Retinal pigment epithelial cell (primary cell): ENCODE data around the gene MST1.
"Not testable (repeated sequence)": the region's sequence is repeated elsewhere in the genome, so short reads cannot be mapped to it uniquely, and the experiment has no call there.

ENCODE experiments used
- DNase-seq: peaks from one replicate; pipeline ENCODE4 v3.0.0-alpha.2; 2010; ENCODE audit warnings: low read depth
- H3K4me3 ChIP-seq: 2 replicates; pipeline ENCODE4 v1.5.1; 2011; ENCODE audit warnings: mild to moderate bottlenecking, low read length, control low read depth, moderate library complexity
- CTCF ChIP-seq: conservative IDR thresholded peaks from 2 replicates; pipeline ENCODE4 v1.5.1; 2011; ENCODE audit warnings: low read depth, low read length, control low read depth, inconsistent platforms

MST1 gene

DNA sequence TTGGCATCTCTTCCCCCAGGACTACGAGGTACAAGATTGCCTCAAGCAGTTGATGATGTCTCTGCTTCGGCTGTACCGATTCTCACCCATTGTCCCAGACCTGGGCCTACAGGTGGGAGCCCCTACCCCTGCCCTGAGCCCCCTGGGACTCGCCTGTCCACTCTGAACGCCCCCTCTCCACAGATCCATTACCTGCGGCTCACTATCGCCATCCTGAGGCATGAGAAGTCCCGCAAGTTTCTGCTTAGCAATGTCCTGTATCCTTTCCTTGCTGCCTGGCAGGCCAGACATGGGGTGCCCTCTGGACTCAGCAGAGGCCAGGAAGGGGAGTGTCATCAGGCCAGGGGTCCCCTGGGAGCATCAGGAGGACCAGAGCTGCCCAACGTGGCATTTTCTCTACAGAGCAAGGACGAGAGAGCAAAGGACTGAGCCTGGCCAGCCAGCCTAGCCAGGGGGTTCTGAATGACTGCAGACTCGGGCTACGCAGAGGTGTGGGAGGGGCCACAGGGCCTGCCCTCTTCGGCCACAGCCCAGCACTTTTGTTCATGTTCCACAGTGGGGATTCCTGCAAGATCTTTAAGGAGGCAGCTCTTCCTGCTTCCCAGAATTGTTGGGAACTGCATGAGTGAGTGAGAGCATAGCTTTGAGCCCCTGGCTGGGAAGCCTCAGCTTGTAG is 11.3 kb upstream of the MST1 start:
- DNase-seq: no peak
- no peak overlapping the region for H3K4me3 ChIP-seq
- peak; percentile 17 for TF ChIP-seq CTCF

GRCh38 chr3:49700014-49700413 is 10.7 kb upstream of the MST1 start:
- DNase-seq: no peak
- TF ChIP-seq CTCF: no peak

GRCh38 chr3:49699281-49699979 is 10.2 kb upstream of the MST1 start:
- DNase-seq: no peak

More at GRCh38 chr3:49700014-49700413, 10.7 kb upstream of the MST1 start:
- no peak overlapping the region for H3K4me3 ChIP-seq

GRCh38 chr3:49695350-49696015 is 6.2 kb upstream of the MST1 start:
- DNase-seq, H3K4me3 ChIP-seq: not testable (repeated sequence)

More at GRCh38 chr3:49699281-49699979, 10.2 kb upstream of the MST1 start:
- TF ChIP-seq CTCF: no peak
- no peak overlapping the region for H3K4me3 ChIP-seq

DNA sequence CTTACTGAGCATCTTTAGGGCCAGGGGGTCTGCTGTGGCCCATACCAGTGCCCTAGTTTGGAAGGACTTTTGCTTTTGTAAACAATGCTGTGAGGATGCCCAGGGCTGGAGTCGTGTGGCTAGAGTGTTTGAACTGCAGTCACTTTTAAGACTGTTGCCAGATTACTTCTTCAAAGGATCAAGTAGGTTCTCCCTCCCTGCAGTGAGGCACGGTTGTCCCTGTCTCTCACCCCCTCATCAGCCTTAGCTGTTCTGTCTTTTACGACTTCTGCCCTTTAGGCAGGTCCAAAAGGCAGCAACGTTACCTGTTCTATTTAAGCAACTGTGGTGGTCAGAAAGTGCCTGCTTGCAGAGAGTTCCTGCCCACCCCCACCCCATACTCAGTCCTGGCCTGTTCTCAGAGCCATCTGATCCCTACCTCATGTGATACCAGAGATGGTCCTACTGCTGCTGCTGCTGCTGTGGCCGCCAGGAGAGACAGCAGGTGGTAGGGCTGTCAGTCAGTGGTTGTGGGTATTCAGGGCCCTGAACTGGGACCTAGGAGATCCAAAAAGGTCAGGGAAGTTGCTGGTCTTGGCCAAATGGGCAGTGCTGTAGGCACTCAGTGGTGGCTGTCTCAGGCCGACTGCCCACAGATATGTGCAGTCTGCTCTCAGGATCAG is 5.3 kb upstream of the MST1 start:
- DNase-seq, H3K4me3 ChIP-seq: not testable (repeated sequence)

GRCh38 chr3:49691481-49691880 is 2.2 kb upstream of the MST1 start:
- DNase-seq, H3K4me3 ChIP-seq: not testable (repeated sequence)

- not testable (repeated sequence) for H3K4me3 ChIP-seq, DNase-seq
Observed at GRCh38 chr3:49690856-49691255, 1.6 kb upstream of the MST1 start.

DNA sequence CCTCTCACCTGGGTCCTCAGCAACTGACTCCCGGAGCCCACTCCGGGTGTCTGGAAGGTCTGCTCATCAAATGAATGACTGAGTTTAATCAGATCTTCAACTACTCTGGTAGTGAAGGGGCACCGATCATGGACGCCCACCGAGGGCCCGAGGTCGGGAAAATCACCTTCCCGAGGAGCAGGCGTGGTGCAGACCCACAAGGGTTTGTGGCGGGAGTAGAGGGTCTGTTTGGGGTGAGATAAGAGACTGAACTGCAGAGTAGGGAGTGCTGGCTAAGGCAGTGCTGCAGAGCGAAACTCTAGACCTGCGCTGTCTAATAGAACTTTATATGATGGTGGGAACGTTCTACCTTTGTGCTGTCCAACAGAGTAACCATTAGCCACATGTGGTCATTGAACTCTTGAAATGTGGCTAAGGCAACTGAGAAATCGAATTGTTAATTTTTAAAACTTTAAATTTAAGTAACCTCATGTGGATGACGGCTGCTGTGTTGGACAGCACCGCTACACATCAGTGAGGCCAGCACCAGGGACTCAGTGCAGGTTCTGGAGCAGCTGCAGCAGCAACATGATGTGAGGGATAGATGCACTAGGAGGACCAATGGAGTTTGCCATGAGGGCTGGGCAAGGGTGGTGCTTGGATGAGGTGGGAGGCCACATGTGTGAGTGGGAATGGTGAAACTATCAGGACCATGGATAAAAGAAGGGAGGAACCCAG is 792 bp upstream of the MST1 start:
- not testable (repeated sequence) for DNase-seq

GRCh38 chr3:49688338-49689045 is 782 bp downstream of the MST1 start:
- DNase-seq: not testable (repeated sequence)
- H3K4me3 ChIP-seq: peak overlapping the region; percentile 90

More for the DNA sequence above, 792 bp upstream of the MST1 start:
- peak overlapping the region; percentile 90 for H3K4me3 ChIP-seq

DNA sequence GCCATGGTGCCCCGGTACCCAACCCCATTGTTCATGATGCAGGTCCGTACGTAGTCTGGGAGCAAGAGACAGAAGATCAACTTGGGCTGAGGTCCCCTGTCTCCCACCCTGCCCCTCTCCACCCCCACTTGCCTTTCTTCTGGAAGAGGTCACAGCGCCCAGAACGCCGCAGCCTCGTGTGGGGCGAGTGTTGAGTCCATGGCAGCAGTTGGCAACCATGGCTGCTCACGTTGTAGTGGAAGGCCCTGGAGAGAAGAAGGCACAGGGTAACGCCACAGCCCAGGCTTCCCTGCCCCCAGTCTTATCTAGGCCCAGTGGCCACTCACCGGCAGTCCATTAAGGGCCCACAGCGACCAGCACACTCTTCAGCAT is 1.9 kb downstream of the MST1 start:
- not testable (repeated sequence) for DNase-seq, H3K4me3 ChIP-seq

DNA sequence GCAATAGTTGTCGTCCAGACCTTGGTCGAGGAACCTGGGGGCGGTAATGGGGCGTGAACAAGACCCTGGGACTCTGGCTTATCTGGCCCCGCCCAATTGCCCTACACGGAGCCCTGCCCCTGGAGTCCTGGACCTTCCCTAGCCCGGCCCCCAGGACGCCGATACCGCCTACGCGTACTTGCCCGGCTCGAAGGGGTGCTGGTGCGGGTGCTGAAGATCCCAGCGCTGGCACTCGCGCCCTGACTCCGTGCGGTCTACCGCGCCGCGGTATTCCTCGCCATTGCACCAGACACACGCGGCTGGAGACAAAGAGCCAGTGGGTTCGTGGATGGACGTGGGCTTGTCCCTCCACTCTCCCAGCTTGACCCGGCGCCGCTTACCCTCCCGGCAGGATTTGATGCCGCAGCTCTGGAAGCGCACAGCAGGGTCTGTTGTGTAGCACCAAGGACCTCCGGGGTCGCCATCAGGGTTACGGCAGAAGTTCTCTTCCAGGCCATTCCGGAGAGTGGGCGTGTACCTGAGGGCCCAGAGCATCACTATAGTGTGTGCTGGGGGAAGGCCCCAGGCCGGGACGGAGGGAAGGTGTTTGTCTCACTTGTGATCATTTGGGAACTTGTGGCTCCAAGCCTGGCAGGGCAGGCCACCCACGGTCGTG is 2.4 kb downstream of the MST1 start:
- peak overlapping the region; percentile 44 for H3K4me3 ChIP-seq
- DNase-seq: peak; percentile 26

DNA sequence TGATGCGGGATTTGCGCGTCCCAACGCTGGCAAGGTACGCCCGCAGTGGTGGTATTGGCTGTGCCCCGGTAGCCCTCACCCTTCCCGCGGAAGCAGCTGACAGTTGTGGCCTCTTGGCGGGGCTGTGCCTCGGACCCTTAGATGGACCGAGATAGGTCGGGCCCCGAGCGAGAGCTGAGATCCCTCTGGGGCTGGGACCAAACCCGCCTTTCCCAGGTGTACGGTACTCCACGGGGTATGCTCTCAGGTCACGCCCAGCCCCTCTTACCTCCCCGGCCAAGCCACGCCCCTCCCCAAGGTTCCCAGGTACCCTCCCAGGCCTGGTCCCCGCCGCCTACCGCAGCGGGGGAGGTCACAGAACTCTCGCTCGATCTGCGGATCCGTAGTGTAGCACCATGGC is 2.9 kb downstream of the MST1 start:
- not testable (repeated sequence) for DNase-seq
- peak overlapping the region; percentile 44 for H3K4me3 ChIP-seq

- H3K4me3 ChIP-seq, DNase-seq: not testable (repeated sequence)
Observed at GRCh38 chr3:49685846-49686245, 3.4 kb downstream of the MST1 start.

DNA sequence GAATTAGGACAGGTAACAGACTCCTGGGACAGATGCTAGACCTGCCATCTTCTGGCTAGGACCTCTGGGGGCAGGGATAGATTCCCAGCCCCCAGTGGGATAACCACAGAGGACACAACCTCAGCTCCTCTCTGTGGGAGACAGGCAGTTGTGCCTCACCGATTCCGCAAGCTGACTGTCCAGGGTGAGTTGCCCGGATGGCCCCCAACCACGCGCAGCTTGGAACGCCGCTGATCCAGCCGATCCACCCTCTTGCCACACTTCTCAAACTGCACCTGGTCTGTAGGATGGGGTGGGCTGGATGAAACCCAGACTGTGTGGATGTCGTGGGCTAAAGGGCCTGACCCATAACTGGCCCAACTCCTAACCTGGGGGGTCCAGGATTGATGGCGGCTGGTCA is 4.2 kb downstream of the MST1 start:
- not testable (repeated sequence) for DNase-seq, H3K4me3 ChIP-seq
